Chondrocyte (in vitro differentiated cells): ENCODE measurements around the gene PRSS36. TPM values are rescaled to one million over a fixed set of nuclear protein-coding genes. Genes with fewer than 3 reads are reported as not detected.
"Not testable (repeated sequence)": the region's sequence is repeated elsewhere in the genome, so short reads cannot be mapped to it uniquely, and the experiment has no call there.

Source experiments
- DNase-seq: peaks from one replicate; pipeline ENCODE4 v3.0.0; 2021; ENCODE audit warnings: mixed read lengths, low spot score
- H3K27ac Mint-ChIP-seq: one replicate; pipeline ENCODE4 v1.8.0; 2021; ENCODE audit warnings: mild to moderate bottlenecking, moderate library complexity, mixed read lengths; ENCODE audit not compliant: unreplicated experiment
- H3K27me3 Mint-ChIP-seq: 2 replicates; pipeline ENCODE4 v1.8.0; 2021; ENCODE audit warnings: low read depth, mixed read lengths
- H3K36me3 Mint-ChIP-seq: 2 replicates; pipeline ENCODE4 v1.8.0; 2021; ENCODE audit warnings: low read depth, mixed read lengths
- H3K4me1 Mint-ChIP-seq: 2 replicates; pipeline ENCODE4 v1.8.0; 2021; ENCODE audit warnings: low read depth, mild to moderate bottlenecking, mixed read lengths
- H3K4me3 Mint-ChIP-seq: one replicate; pipeline ENCODE4 v1.8.0; 2021; ENCODE audit warnings: mild to moderate bottlenecking, moderate library complexity, mixed read lengths; ENCODE audit not compliant: unreplicated experiment
- H3K9me3 Mint-ChIP-seq: 2 replicates; pipeline ENCODE4 v1.8.0; 2021; ENCODE audit warnings: low read depth, mixed read lengths
- CTCF ChIP-seq: fragments of 200-600 bp; sonication (generic); IDR thresholded peaks from 2 replicates; pipeline ENCODE4 v1.5.0; 2021; ENCODE audit warnings: antibody characterized with exemption, mild to moderate bottlenecking, moderate library complexity
- total RNA-seq: library from RNA; stranded (reverse); gene quantifications from 3 replicates; pipeline ENCODE4 v1.2.1, GENCODE V29; 2021

The PRSS36 gene
- total RNA-seq, 1 donor from 2014 or later = 0.35 TPM

GRCh38 chr16:31148281-31148728 lies 1.6 kb downstream of the PRSS36 start:
- peaks cover 4% of the 10 kb centered on the region for H3K4me1 Mint-ChIP-seq
- H3K27ac Mint-ChIP-seq = no peak overlapping the region
- H3K4me3 Mint-ChIP-seq = no peak overlapping the region
- no peaks in the 10 kb centered on the region for H3K9me3 Mint-ChIP-seq
- no peak for TF ChIP-seq CTCF
- DNase-seq = no peak
- H3K27me3 Mint-ChIP-seq = peaks cover 18% of the 10 kb centered on the region
- H3K36me3 Mint-ChIP-seq = no peaks in the 10 kb centered on the region

GRCh38 chr16:31147574-31147973 lies 2.3 kb downstream of the PRSS36 start:
- DNase-seq = no peak
- no peaks in the 10 kb centered on the region for H3K36me3 Mint-ChIP-seq
- no peak overlapping the region for H3K27ac Mint-ChIP-seq
- no peak for TF ChIP-seq CTCF
- H3K4me3 Mint-ChIP-seq = no peak overlapping the region
- H3K27me3 Mint-ChIP-seq = peaks cover 18% of the 10 kb centered on the region
- peaks cover 4% of the 10 kb centered on the region for H3K4me1 Mint-ChIP-seq
- no peaks in the 10 kb centered on the region for H3K9me3 Mint-ChIP-seq

- H3K27me3 Mint-ChIP-seq = peaks cover 18% of the 10 kb centered on the region
- no peaks in the 10 kb centered on the region for H3K36me3 Mint-ChIP-seq
- no peaks in the 10 kb centered on the region for H3K9me3 Mint-ChIP-seq
- H3K27ac Mint-ChIP-seq = no peak overlapping the region
- TF ChIP-seq CTCF = no peak
- H3K4me3 Mint-ChIP-seq = no peak overlapping the region
- H3K4me1 Mint-ChIP-seq = peaks cover 18% of the 10 kb centered on the region
- no peak for DNase-seq
Observed at GRCh38 chr16:31145398-31145990, 4.4 kb downstream of the PRSS36 start.

- H3K27ac Mint-ChIP-seq, H3K9me3 Mint-ChIP-seq, DNase-seq, H3K4me3 Mint-ChIP-seq, H3K36me3 Mint-ChIP-seq: not testable (repeated sequence)
- peaks cover 18% of the 10 kb centered on the region for H3K4me1 Mint-ChIP-seq
- peaks cover 17% of the 10 kb centered on the region for H3K27me3 Mint-ChIP-seq
Observed at GRCh38 chr16:31144418-31144817, 5.4 kb downstream of the PRSS36 start.

- no peak for TF ChIP-seq CTCF
- Mint-ChIP-seq H3K4me1 (peaks cover 18% of the 10 kb centered on the region), H3K27me3 (peaks cover 16% of the 10 kb centered on the region), H3K27ac (peak overlapping the region; percentile 54), H3K36me3 (no peaks in the 10 kb centered on the region), H3K9me3 (no peaks in the 10 kb centered on the region), H3K4me3 (peak overlapping the region; percentile 30)
- DNase-seq = no peak
Observed at GRCh38 chr16:31143694-31144148, 6.1 kb downstream of the PRSS36 start.
